H1 (cell line): ENCODE measurements around the gene GNAQ. TPM values are rescaled to one million over a fixed set of nuclear protein-coding genes. Genes with fewer than 3 reads are reported as not detected.

Experiments
- CTCF ChIA-PET: fragments of 300-600 bp; sonication (Branson Sonifier 250); formaldehyde crosslinking; loops from one replicate; lab custom pipeline; 2021; ENCODE audit not compliant: partially characterized antibody; lab: Charles Lee
- POLR2A ChIA-PET: fragments of 300-600 bp; sonication (Branson Sonifier 250); formaldehyde crosslinking; loops from one replicate; lab custom pipeline; 2021; ENCODE audit warnings: inconsistent platforms; ENCODE audit not compliant: partially characterized antibody; lab: Charles Lee
- DNase-seq, 2 experiments: peaks; one replicate each; pipeline versions ENCODE4 v3.0.0 to v3.0.0-alpha.2; 2010 to 2022; ENCODE audit warnings: low spot score in 2 of 2, low read depth in 1 of 2, mixed read lengths in 1 of 2
- FAIRE-seq: peaks from 2 replicates; lab custom pipeline; 2011; peaks lifted over from hg19 to GRCh38; lab: Jason Lieb, UNC
- H2AFZ ChIP-seq: 2 replicates; pipeline ENCODE4 v1.8.1; 2012; ENCODE audit warnings: low read length, inconsistent platforms
- H2AK5ac ChIP-seq: 2 replicates; pipeline ENCODE4 v1.6.1; 2013; ENCODE audit warnings: low read depth, low read length
- H2BK120ac ChIP-seq: replicated peaks from 2 replicates; pipeline ENCODE3; 2013; ENCODE audit warnings: low read depth, low read length, inconsistent platforms
- H2BK12ac ChIP-seq: 2 replicates; pipeline ENCODE4 v1.6.1; 2013; ENCODE audit warnings: low read depth, low read length
- H2BK15ac ChIP-seq: 2 replicates; pipeline ENCODE4 v1.6.1; 2013; ENCODE audit warnings: low read length
- H2BK20ac ChIP-seq: 2 replicates; pipeline ENCODE4 v1.6.1; 2013; ENCODE audit warnings: low read length
- H2BK5ac ChIP-seq: 2 replicates; pipeline ENCODE4 v1.6.1; 2013; ENCODE audit warnings: low read depth, low read length
- H3K14ac ChIP-seq: 2 replicates; pipeline ENCODE4 v1.6.1; 2013; ENCODE audit warnings: inconsistent platforms; ENCODE audit not compliant: insufficient read length
- H3K18ac ChIP-seq: 2 replicates; pipeline ENCODE4 v1.6.1; 2013; ENCODE audit warnings: low read length; ENCODE audit errors: extremely low read depth
- H3K23ac ChIP-seq: 2 replicates; pipeline ENCODE4 v1.6.1; 2013; ENCODE audit warnings: inconsistent platforms; ENCODE audit not compliant: insufficient read length
- H3K23me2 ChIP-seq: 2 replicates; pipeline ENCODE4 v1.6.1; 2013; ENCODE audit warnings: low read depth, low read length
- H3K27ac ChIP-seq: 2 replicates; pipeline ENCODE4 v1.6.1; 2011; ENCODE audit warnings: low read depth, low read length, inconsistent platforms
- H3K27me3 ChIP-seq, 4 experiments: replicated peaks in 1 of 4; 1 replicate in 1 of 4; 2 replicates in 3 of 4; pipeline versions ENCODE4 v1.6.1 to v1.8.1; 2011 to 2013; ENCODE audit warnings: low read length in 3 of 4, mild to moderate bottlenecking in 3 of 4, inconsistent platforms in 2 of 4, mixed read lengths in 2 of 4, moderate library complexity in 1 of 4; ENCODE audit not compliant: control insufficient read depth in 3 of 4, insufficient read depth in 3 of 4; ENCODE audit errors: extremely low read depth in 1 of 4
- H3K36me3 ChIP-seq, 4 experiments: 2 replicates each; pipeline versions ENCODE4 v1.6.1 to v1.8.1; 2011 to 2013; ENCODE audit warnings: mild to moderate bottlenecking in 4 of 4, low read length in 3 of 4, moderate library complexity in 2 of 4, control low read depth in 1 of 4, inconsistent platforms in 1 of 4; ENCODE audit not compliant: insufficient read depth in 4 of 4, control insufficient read depth in 2 of 4
- H3K4ac ChIP-seq: replicated peaks from 2 replicates; pipeline ENCODE3; 2013; ENCODE audit warnings: low read length, low read depth, mixed read lengths, inconsistent platforms; ENCODE audit not compliant: insufficient read length
- H3K4me1 ChIP-seq, 4 experiments: replicated peaks in 1 of 4; 1 replicate in 1 of 4; 2 replicates in 3 of 4; pipeline versions ENCODE4 v1.6.1 to v1.8.1; 2011 to 2013; ENCODE audit warnings: low read length in 3 of 4, inconsistent platforms in 2 of 4, mixed read lengths in 1 of 4; ENCODE audit not compliant: insufficient read depth in 4 of 4, control insufficient read depth in 3 of 4
- H3K4me2 ChIP-seq, 2 experiments: 2 replicates each; pipeline versions ENCODE4 v1.6.1 to v1.8.1; 2011 to 2013; ENCODE audit warnings: low read depth in 2 of 2, low read length in 2 of 2, control low read depth in 1 of 2, inconsistent platforms in 1 of 2, mild to moderate bottlenecking in 1 of 2; ENCODE audit not compliant: insufficient read depth in 1 of 2
- H3K4me3 ChIP-seq, 4 experiments: fragments of 200-600, 300-600 bp in 1 of 4; sonication (generic), shearing (Covaris generic), sonication (Bioruptor Twin) in 1 of 4; 2 replicates each; pipeline versions ENCODE4 v1.5.1 to v1.8.1; 2011 to 2016; ENCODE audit warnings: low read length in 4 of 4, low read depth in 3 of 4, control low read depth in 2 of 4, inconsistent platforms in 2 of 4, mild to moderate bottlenecking in 2 of 4, mixed read lengths in 1 of 4, moderate library complexity in 1 of 4; ENCODE audit not compliant: insufficient read depth in 2 of 4; ENCODE audit errors: extremely low read depth in 1 of 4
- H3K56ac ChIP-seq: replicated peaks from 2 replicates; pipeline ENCODE3; 2013; ENCODE audit warnings: low read depth, mild to moderate bottlenecking, mixed read lengths, low read length, inconsistent platforms; ENCODE audit not compliant: insufficient read length
- H3K79me1 ChIP-seq: 2 replicates; pipeline ENCODE4 v1.6.1; 2013; ENCODE audit warnings: low read depth, low read length, control low read depth
- H3K79me2 ChIP-seq, 2 experiments: 2 replicates each; pipeline versions ENCODE4 v1.6.1 to v1.8.1; 2012 to 2013; ENCODE audit warnings: low read length in 2 of 2, mild to moderate bottlenecking in 2 of 2, inconsistent platforms in 1 of 2; ENCODE audit not compliant: insufficient read depth in 2 of 2, control insufficient read depth in 1 of 2
- H3K9ac ChIP-seq, 4 experiments: replicated peaks in 1 of 4; 1 replicate in 1 of 4; 2 replicates in 3 of 4; pipeline versions ENCODE4 v1.6.1 to v1.8.1; 2011 to 2013; ENCODE audit warnings: low read depth in 3 of 4, low read length in 3 of 4, control low read depth in 2 of 4, mild to moderate bottlenecking in 2 of 4, moderate library complexity in 2 of 4, inconsistent platforms in 1 of 4; ENCODE audit errors: extremely low read depth in 1 of 4
- H3K9me3 ChIP-seq, 2 experiments: 2 replicates each; pipeline versions ENCODE4 v1.6.1 to v1.8.1; 2012 to 2013; ENCODE audit warnings: mild to moderate bottlenecking in 2 of 2, moderate library complexity in 2 of 2, control low read depth in 1 of 2, inconsistent platforms in 1 of 2, low read depth in 1 of 2, low read length in 1 of 2, mixed read lengths in 1 of 2; ENCODE audit not compliant: insufficient read depth in 2 of 2
- H4K20me1 ChIP-seq, 2 experiments: replicated peaks in 1 of 2; 2 replicates each; pipeline versions ENCODE3 to v1.8.1; 2011 to 2013; ENCODE audit warnings: inconsistent platforms in 2 of 2, low read length in 2 of 2, mild to moderate bottlenecking in 1 of 2; ENCODE audit not compliant: insufficient read depth in 2 of 2, control insufficient read depth in 1 of 2
- H4K5ac ChIP-seq: 2 replicates; pipeline ENCODE4 v1.6.1; 2013; ENCODE audit warnings: low read length, low read depth, mixed read lengths, inconsistent platforms; ENCODE audit not compliant: insufficient read length
- H4K8ac ChIP-seq: 2 replicates; pipeline ENCODE4 v1.8.0; 2013; ENCODE audit warnings: mild to moderate bottlenecking, moderate library complexity, low read length, inconsistent platforms; ENCODE audit not compliant: insufficient read depth; ENCODE audit errors: extremely low read depth
- H4K91ac ChIP-seq: replicated peaks from 2 replicates; pipeline ENCODE3; 2013; ENCODE audit warnings: low read length, mixed read lengths, inconsistent platforms; ENCODE audit not compliant: insufficient read length
- CBX8 ChIP-seq: fragments of 300-800, 300-1000 bp; sonication (generic); IDR thresholded peaks from 2 replicates; pipeline ENCODE4 v1.7.1; 2016; ENCODE audit warnings: low read depth, low read length, borderline replicate concordance
- FOSL1 ChIP-seq: IDR thresholded peaks from 2 replicates; pipeline ENCODE4 v1.6.1; 2011; ENCODE audit warnings: mild to moderate bottlenecking, low read depth, low read length, moderate library complexity; ENCODE audit not compliant: insufficient read depth
- KDM1A ChIP-seq: fragments of 200-600, 300-600 bp; sonication (generic); IDR thresholded peaks from 2 replicates; pipeline ENCODE4 v1.7.1; 2016; ENCODE audit warnings: mild to moderate bottlenecking, low read length, borderline replicate concordance
- NRF1 ChIP-seq: IDR thresholded peaks from 2 replicates; pipeline ENCODE4 v1.6.1; 2011; ENCODE audit warnings: mild to moderate bottlenecking, low read depth, low read length, improper control_type of control experiment
- POLR2A ChIP-seq, 2 experiments: IDR thresholded peaks; 1 replicate in 1 of 2; 2 replicates in 1 of 2; pipeline ENCODE4 v1.6.1; 2011; ENCODE audit warnings: low read depth in 2 of 2, low read length in 2 of 2, mild to moderate bottlenecking in 2 of 2; ENCODE audit errors: control extremely low read depth in 1 of 2
- POU5F1 ChIP-seq: IDR thresholded peaks from 2 replicates; pipeline ENCODE4 v1.6.1; 2011; ENCODE audit warnings: low read depth, mild to moderate bottlenecking, low read length, moderate library complexity
- RBBP5 ChIP-seq: IDR thresholded peaks from 2 replicates; pipeline ENCODE4 v1.7.1; 2012; ENCODE audit warnings: low read depth, mild to moderate bottlenecking, inconsistent platforms, low read length, moderate library complexity, borderline replicate concordance
- TAF7 ChIP-seq: optimal IDR thresholded peaks from 2 replicates; pipeline ENCODE3; 2011; ENCODE audit warnings: low read depth, mild to moderate bottlenecking, inconsistent platforms, low read length, moderate library complexity, borderline replicate concordance
- WGBS, 2 experiments: shearing (Covaris generic) in 1 of 2; methylation state at CpG; one replicate each; pipeline versions ENCODE4 v1.1.6 to v1.1.7; 2013 to 2015; ENCODE audit warnings: low lambda C conversion rate in 2 of 2, mixed read lengths in 2 of 2, inconsistent platforms in 1 of 2, low coverage in 1 of 2, missing lambda C conversion rate in 1 of 2; ENCODE audit not compliant: insufficient replicate concordance in 2 of 2, insufficient coverage in 1 of 2, insufficient read length in 1 of 2; ENCODE audit errors: extremely low coverage in 1 of 2, missing lambda C conversion rate in 1 of 2; 5-methylcytosine and 5-hydroxymethylcytosine counted together
- polyA plus RNA-seq, 7 experiments: library from polyadenylated mRNA; depleted of rRNA in 3 of 7; stranded (reverse) in 5 of 7; unstranded in 2 of 7; fragments of >200 nt in 5 of 7; fragments of 200-250 nt in 2 of 7; gene quantifications; 1 replicate in 5 of 7; 2 replicates in 1 of 7; 4 replicates in 1 of 7; pipeline versions ENCODE4 v1.2.1 to v1.2.3, GENCODE V29; 2011 to 2013; ENCODE audit warnings: missing spikeins in 2 of 7, mixed read lengths in 2 of 7
- total RNA-seq: library from RNA; stranded (reverse); fragmentation: NEBNext Ultra II Directional; extraction: Animal tissue kit (Norgen Biotek cat#: 25700); gene quantifications from 2 replicates; pipeline ENCODE4 v1.2.1, GENCODE V29; 2021

The GNAQ gene
- total and polyA plus RNA-seq, 2 of the 8 experiments (the other 6 are each of a cell fraction or from before 2014, with no cell fraction given): 22.8 to 63.8 TPM

- H3K36me3 ChIP-seq: no peaks in the 10 kb centered on the region
- H3K4me2 ChIP-seq: no peak overlapping the region
- H3K9me3 ChIP-seq: no peaks in the 10 kb centered on the region
- no peak overlapping the region for H2BK12ac ChIP-seq
- H3K56ac ChIP-seq: no peak overlapping the region
- no peak overlapping the region for H4K5ac ChIP-seq
- no peak overlapping the region for H2BK5ac ChIP-seq
- H3K79me1 ChIP-seq: no peaks in the 10 kb centered on the region; the same call in 1 of the 2 replicates
- H3K14ac ChIP-seq: no peak overlapping the region
- H3K4ac ChIP-seq: no peak overlapping the region
- FAIRE-seq: no peak
- H3K23me2 ChIP-seq: no peaks in the 10 kb centered on the region
- H2BK15ac ChIP-seq: no peak overlapping the region
- no peak overlapping the region for H2AK5ac ChIP-seq
- no peak overlapping the region for H2AFZ ChIP-seq
- peaks cover 8 to 12% of the 10 kb centered on the region in 2 experiments for H4K20me1 ChIP-seq
- 77% methylated on average over 5 of the region's 5 CpGs; no CpG with 5 or more reads in 1 of the 2 experiments for WGBS, 2 experiments
- H3K9ac ChIP-seq: no peak overlapping the region
- no peak for TF ChIP-seq RBBP5
- no peak for TF ChIP-seq TAF7
- no peak for TF ChIP-seq FOSL1
- no peak for TF ChIP-seq KDM1A
- no peak for TF ChIP-seq CBX8
- TF ChIP-seq POU5F1: no peak
- no peak for TF ChIP-seq POLR2A (IDR thresholded peaks at IDR 0.05; ENCODE audit: control extremely low read depth in 1 of 2, low read depth in 2 of 2, low read length in 2 of 2)
- no peak for TF ChIP-seq NRF1
- H3K18ac ChIP-seq: no peak overlapping the region
- CTCF ChIA-PET: interaction anchor here (0.8 kb wide), 1 partner anchor 23 kb away, joined by 3 read pairs; no protein-coding TSS in a partner anchor
- peaks cover 4 to 94% of the 10 kb centered on the region in 2 experiments; a peak in 3 of 4 replicates for H3K79me2 ChIP-seq
- no peak overlapping the region for H3K23ac ChIP-seq
- no peaks in the 10 kb centered on the region for H3K27me3 ChIP-seq
- H3K4me3 ChIP-seq: no peak overlapping the region
- H3K27ac ChIP-seq: no peak overlapping the region
- H2BK120ac ChIP-seq: no peak overlapping the region
- DNase-seq: no peak
- H2BK20ac ChIP-seq: no peak overlapping the region
- POLR2A ChIA-PET: no interaction called here
- no peak overlapping the region for H4K91ac ChIP-seq
- peaks cover 0 to 6% (median 0%) of the 10 kb centered on the region in 4 experiments; a peak in 5 of 7 replicates for H3K4me1 ChIP-seq
- H4K8ac ChIP-seq: no peak overlapping the region
Observed at GRCh38 chr9:78010445-78010844, 21.2 kb downstream of the GNAQ start.
